Right ventricle myocardium superior (tissue), 1 donor: ENCODE results near the gene TMPRSS5. TPM values are rescaled to one million over a fixed set of nuclear protein-coding genes. Genes with fewer than 3 reads are reported as not detected.

ENCODE experiments used
- ATAC-seq: fragments of 200-7000 bp; cut with Tn5 transposase; one replicate; pipeline ENCODE4 v1.9.1; 2020; ENCODE audit warnings: mild to moderate bottlenecking; ENCODE audit not compliant: poor library complexity
- DNase-seq: peaks from one replicate; pipeline ENCODE4 v3.0.0-alpha.2; 2020
- intact Hi-C: fragments of 100-400 bp; cut with DNase I; formaldehyde crosslinking; loops from one replicate; pipeline ENCODE4 v1.11.2; 2022
- total RNA-seq: library from RNA; stranded (reverse); fragmentation: NEBNext Ultra II Directional; extraction: Animal tissue kit (Norgen Biotek cat#: 25700); gene quantifications from one replicate; pipeline ENCODE4 v1.2.1, GENCODE V29; 2021
- donor health status: DM: no; HTN: yes; CAD: no; lungs with severe emphysema.

The TMPRSS5 gene
- total RNA-seq, 1 donor from 2014 or later, result 1.3 TPM

- DNase-seq (no peak), ATAC-seq (no peak)
- intact Hi-C loops, result no loop called here
Observed at GRCh38 chr11:113644605-113645004, 61.5 kb downstream of the TMPRSS5 start.

- intact Hi-C loops, result no loop called here
- no peak for DNase-seq
Observed at GRCh38 chr11:113643701-113644100, 62.4 kb downstream of the TMPRSS5 start.

GRCh38 chr11:113643006-113643585 is 63.0 kb downstream of the TMPRSS5 start:
- intact Hi-C loops, result no loop called here
- DNase-seq, result no peak
- ATAC-seq, result no peak

More at GRCh38 chr11:113643701-113644100, 62.4 kb downstream of the TMPRSS5 start:
- no peak for ATAC-seq

- intact Hi-C loops, result no loop called here
- ATAC-seq (no peak), DNase-seq (no peak)
Observed at GRCh38 chr11:113642090-113642489, 64.0 kb downstream of the TMPRSS5 start.

- ATAC-seq (no peak), DNase-seq (no peak)
- intact Hi-C loops, result no loop called here
Observed at GRCh38 chr11:113638376-113638775, 67.7 kb downstream of the TMPRSS5 start.

GRCh38 chr11:113637636-113638035 is 68.5 kb downstream of the TMPRSS5 start:
- ATAC-seq, result no peak
- DNase-seq, result no peak
- intact Hi-C loops, result no loop called here

Other genes with a start within 250 kb of the TMPRSS5 start
- gene DRD2, start 230.9 kb downstream of the TMPRSS5 start, total RNA-seq, result not detected
- 8.4 TPM for gene ZW10, start 67.4 kb upstream of the TMPRSS5 start, total RNA-seq
- gene CLDN25, start 73.5 kb upstream of the TMPRSS5 start, total RNA-seq, result not detected
- gene USP28, start 169.3 kb upstream of the TMPRSS5 start, total RNA-seq, result 136 TPM
- gene HTR3B, start 198.5 kb upstream of the TMPRSS5 start, total RNA-seq, result not detected